ENCODE data around the gene COL23A1.

- TF ChIP-seq GATA2 (IDR thresholded peaks at IDR 0.05; ENCODE audit: low read depth, low read length) (no peak), GATA3 (IDR thresholded peaks at IDR 0.05; ENCODE audit: low read depth, low read length) (no peak)
These were observed 70.4 kb downstream of the COL23A1 start for GRCh38 chr5:178519804-178520203.

Measured in SH-SY5Y (cell line).